H1 (cell line): ENCODE results near the gene METTL22. TPM values are rescaled to one million over a fixed set of nuclear protein-coding genes. Genes with fewer than 3 reads are reported as not detected.

Experiments
- CTCF ChIA-PET: fragments of 300-600 bp; sonication (Branson Sonifier 250); formaldehyde crosslinking; loops from one replicate; lab custom pipeline; 2021; ENCODE audit not compliant: partially characterized antibody; lab: Charles Lee
- POLR2A ChIA-PET: fragments of 300-600 bp; sonication (Branson Sonifier 250); formaldehyde crosslinking; loops from one replicate; lab custom pipeline; 2021; ENCODE audit warnings: inconsistent platforms; ENCODE audit not compliant: partially characterized antibody; lab: Charles Lee
- DNase-seq, 2 experiments: peaks; one replicate each; pipeline versions ENCODE4 v3.0.0 to v3.0.0-alpha.2; 2010 to 2022; ENCODE audit warnings: low spot score in 2 of 2, low read depth in 1 of 2, mixed read lengths in 1 of 2
- FAIRE-seq: peaks from 2 replicates; lab custom pipeline; 2011; peaks lifted over from hg19 to GRCh38; lab: Jason Lieb, UNC
- H2AFZ ChIP-seq: 2 replicates; pipeline ENCODE4 v1.8.1; 2012; ENCODE audit warnings: low read length, inconsistent platforms
- H2AK5ac ChIP-seq: 2 replicates; pipeline ENCODE4 v1.6.1; 2013; ENCODE audit warnings: low read depth, low read length
- H2BK120ac ChIP-seq: replicated peaks from 2 replicates; pipeline ENCODE3; 2013; ENCODE audit warnings: low read depth, low read length, inconsistent platforms
- H2BK12ac ChIP-seq: 2 replicates; pipeline ENCODE4 v1.6.1; 2013; ENCODE audit warnings: low read depth, low read length
- H2BK15ac ChIP-seq: 2 replicates; pipeline ENCODE4 v1.6.1; 2013; ENCODE audit warnings: low read length
- H2BK20ac ChIP-seq: 2 replicates; pipeline ENCODE4 v1.6.1; 2013; ENCODE audit warnings: low read length
- H2BK5ac ChIP-seq: 2 replicates; pipeline ENCODE4 v1.6.1; 2013; ENCODE audit warnings: low read depth, low read length
- H3K14ac ChIP-seq: 2 replicates; pipeline ENCODE4 v1.6.1; 2013; ENCODE audit warnings: inconsistent platforms; ENCODE audit not compliant: insufficient read length
- H3K18ac ChIP-seq: 2 replicates; pipeline ENCODE4 v1.6.1; 2013; ENCODE audit warnings: low read length; ENCODE audit errors: extremely low read depth
- H3K23ac ChIP-seq: 2 replicates; pipeline ENCODE4 v1.6.1; 2013; ENCODE audit warnings: inconsistent platforms; ENCODE audit not compliant: insufficient read length
- H3K23me2 ChIP-seq: 2 replicates; pipeline ENCODE4 v1.6.1; 2013; ENCODE audit warnings: low read depth, low read length
- H3K27ac ChIP-seq: 2 replicates; pipeline ENCODE4 v1.6.1; 2011; ENCODE audit warnings: low read depth, low read length, inconsistent platforms
- H3K27me3 ChIP-seq, 4 experiments: replicated peaks in 1 of 4; 1 replicate in 1 of 4; 2 replicates in 3 of 4; pipeline versions ENCODE4 v1.6.1 to v1.8.1; 2011 to 2013; ENCODE audit warnings: low read length in 3 of 4, mild to moderate bottlenecking in 3 of 4, inconsistent platforms in 2 of 4, mixed read lengths in 2 of 4, moderate library complexity in 1 of 4; ENCODE audit not compliant: control insufficient read depth in 3 of 4, insufficient read depth in 3 of 4; ENCODE audit errors: extremely low read depth in 1 of 4
- H3K36me3 ChIP-seq, 4 experiments: 2 replicates each; pipeline versions ENCODE4 v1.6.1 to v1.8.1; 2011 to 2013; ENCODE audit warnings: mild to moderate bottlenecking in 4 of 4, low read length in 3 of 4, moderate library complexity in 2 of 4, control low read depth in 1 of 4, inconsistent platforms in 1 of 4; ENCODE audit not compliant: insufficient read depth in 4 of 4, control insufficient read depth in 2 of 4
- H3K4ac ChIP-seq: replicated peaks from 2 replicates; pipeline ENCODE3; 2013; ENCODE audit warnings: low read length, low read depth, mixed read lengths, inconsistent platforms; ENCODE audit not compliant: insufficient read length
- H3K4me1 ChIP-seq, 4 experiments: replicated peaks in 1 of 4; 1 replicate in 1 of 4; 2 replicates in 3 of 4; pipeline versions ENCODE4 v1.6.1 to v1.8.1; 2011 to 2013; ENCODE audit warnings: low read length in 3 of 4, inconsistent platforms in 2 of 4, mixed read lengths in 1 of 4; ENCODE audit not compliant: insufficient read depth in 4 of 4, control insufficient read depth in 3 of 4
- H3K4me2 ChIP-seq, 2 experiments: 2 replicates each; pipeline versions ENCODE4 v1.6.1 to v1.8.1; 2011 to 2013; ENCODE audit warnings: low read depth in 2 of 2, low read length in 2 of 2, control low read depth in 1 of 2, inconsistent platforms in 1 of 2, mild to moderate bottlenecking in 1 of 2; ENCODE audit not compliant: insufficient read depth in 1 of 2
- H3K4me3 ChIP-seq, 4 experiments: fragments of 200-600, 300-600 bp in 1 of 4; sonication (generic), shearing (Covaris generic), sonication (Bioruptor Twin) in 1 of 4; 2 replicates each; pipeline versions ENCODE4 v1.5.1 to v1.8.1; 2011 to 2016; ENCODE audit warnings: low read length in 4 of 4, low read depth in 3 of 4, control low read depth in 2 of 4, inconsistent platforms in 2 of 4, mild to moderate bottlenecking in 2 of 4, mixed read lengths in 1 of 4, moderate library complexity in 1 of 4; ENCODE audit not compliant: insufficient read depth in 2 of 4; ENCODE audit errors: extremely low read depth in 1 of 4
- H3K56ac ChIP-seq: replicated peaks from 2 replicates; pipeline ENCODE3; 2013; ENCODE audit warnings: low read depth, mild to moderate bottlenecking, mixed read lengths, low read length, inconsistent platforms; ENCODE audit not compliant: insufficient read length
- H3K79me1 ChIP-seq: 2 replicates; pipeline ENCODE4 v1.6.1; 2013; ENCODE audit warnings: low read depth, low read length, control low read depth
- H3K79me2 ChIP-seq, 2 experiments: 2 replicates each; pipeline versions ENCODE4 v1.6.1 to v1.8.1; 2012 to 2013; ENCODE audit warnings: low read length in 2 of 2, mild to moderate bottlenecking in 2 of 2, inconsistent platforms in 1 of 2; ENCODE audit not compliant: insufficient read depth in 2 of 2, control insufficient read depth in 1 of 2
- H3K9ac ChIP-seq, 4 experiments: replicated peaks in 1 of 4; 1 replicate in 1 of 4; 2 replicates in 3 of 4; pipeline versions ENCODE4 v1.6.1 to v1.8.1; 2011 to 2013; ENCODE audit warnings: low read depth in 3 of 4, low read length in 3 of 4, control low read depth in 2 of 4, mild to moderate bottlenecking in 2 of 4, moderate library complexity in 2 of 4, inconsistent platforms in 1 of 4; ENCODE audit errors: extremely low read depth in 1 of 4
- H3K9me3 ChIP-seq, 2 experiments: 2 replicates each; pipeline versions ENCODE4 v1.6.1 to v1.8.1; 2012 to 2013; ENCODE audit warnings: mild to moderate bottlenecking in 2 of 2, moderate library complexity in 2 of 2, control low read depth in 1 of 2, inconsistent platforms in 1 of 2, low read depth in 1 of 2, low read length in 1 of 2, mixed read lengths in 1 of 2; ENCODE audit not compliant: insufficient read depth in 2 of 2
- H4K20me1 ChIP-seq, 2 experiments: replicated peaks in 1 of 2; 2 replicates each; pipeline versions ENCODE3 to v1.8.1; 2011 to 2013; ENCODE audit warnings: inconsistent platforms in 2 of 2, low read length in 2 of 2, mild to moderate bottlenecking in 1 of 2; ENCODE audit not compliant: insufficient read depth in 2 of 2, control insufficient read depth in 1 of 2
- H4K5ac ChIP-seq: 2 replicates; pipeline ENCODE4 v1.6.1; 2013; ENCODE audit warnings: low read length, low read depth, mixed read lengths, inconsistent platforms; ENCODE audit not compliant: insufficient read length
- H4K8ac ChIP-seq: 2 replicates; pipeline ENCODE4 v1.8.0; 2013; ENCODE audit warnings: mild to moderate bottlenecking, moderate library complexity, low read length, inconsistent platforms; ENCODE audit not compliant: insufficient read depth; ENCODE audit errors: extremely low read depth
- H4K91ac ChIP-seq: replicated peaks from 2 replicates; pipeline ENCODE3; 2013; ENCODE audit warnings: low read length, mixed read lengths, inconsistent platforms; ENCODE audit not compliant: insufficient read length
- BRCA1 ChIP-seq: IDR thresholded peaks from 2 replicates; pipeline ENCODE4 v1.6.1; 2012; ENCODE audit warnings: low read depth, low read length, improper control_type of control experiment
- CEBPB ChIP-seq: IDR thresholded peaks from 2 replicates; pipeline ENCODE4 v1.6.1; 2012; ENCODE audit warnings: low read depth, low read length
- CTBP2 ChIP-seq: IDR thresholded peaks from 2 replicates; pipeline ENCODE4 v1.7.0; 2011; ENCODE audit warnings: borderline replicate concordance, mild to moderate bottlenecking, moderate library complexity, mixed read lengths, low read length; ENCODE audit not compliant: insufficient read depth, insufficient read length
- FOSL1 ChIP-seq: IDR thresholded peaks from 2 replicates; pipeline ENCODE4 v1.6.1; 2011; ENCODE audit warnings: mild to moderate bottlenecking, low read depth, low read length, moderate library complexity; ENCODE audit not compliant: insufficient read depth
- KDM1A ChIP-seq: fragments of 200-600, 300-600 bp; sonication (generic); IDR thresholded peaks from 2 replicates; pipeline ENCODE4 v1.7.1; 2016; ENCODE audit warnings: mild to moderate bottlenecking, low read length, borderline replicate concordance
- MAFK ChIP-seq: IDR thresholded peaks from 2 replicates; pipeline ENCODE4 v1.6.1; 2012; ENCODE audit warnings: low read depth, mild to moderate bottlenecking, improper control_type of control experiment, low read length
- RFX5 ChIP-seq: IDR thresholded peaks from 2 replicates; pipeline ENCODE4 v1.6.1; 2011; ENCODE audit warnings: low read depth, low read length, improper control_type of control experiment, borderline replicate concordance
- SIRT6 ChIP-seq: IDR thresholded peaks from one replicate; pipeline ENCODE4 v1.7.1; 2012; ENCODE audit warnings: low read length, inconsistent platforms
- SP1 ChIP-seq: IDR thresholded peaks from 2 replicates; pipeline ENCODE4 v1.6.1; 2011; ENCODE audit warnings: low read depth, low read length
- SP2 ChIP-seq: IDR thresholded peaks from 2 replicates; pipeline ENCODE4 v1.6.1; 2012; ENCODE audit warnings: mild to moderate bottlenecking, low read length, inconsistent platforms
- YY1 ChIP-seq: IDR thresholded peaks from 2 replicates; pipeline ENCODE4 v1.6.1; 2011; ENCODE audit warnings: low read depth, mild to moderate bottlenecking, low read length
- WGBS, 2 experiments: shearing (Covaris generic) in 1 of 2; methylation state at CpG; one replicate each; pipeline versions ENCODE4 v1.1.6 to v1.1.7; 2013 to 2015; ENCODE audit warnings: low lambda C conversion rate in 2 of 2, mixed read lengths in 2 of 2, inconsistent platforms in 1 of 2, low coverage in 1 of 2, missing lambda C conversion rate in 1 of 2; ENCODE audit not compliant: insufficient replicate concordance in 2 of 2, insufficient coverage in 1 of 2, insufficient read length in 1 of 2; ENCODE audit errors: extremely low coverage in 1 of 2, missing lambda C conversion rate in 1 of 2; 5-methylcytosine and 5-hydroxymethylcytosine counted together
- polyA plus RNA-seq, 7 experiments: library from polyadenylated mRNA; depleted of rRNA in 3 of 7; stranded (reverse) in 5 of 7; unstranded in 2 of 7; fragments of >200 nt in 5 of 7; fragments of 200-250 nt in 2 of 7; gene quantifications; 1 replicate in 5 of 7; 2 replicates in 1 of 7; 4 replicates in 1 of 7; pipeline versions ENCODE4 v1.2.1 to v1.2.3, GENCODE V29; 2011 to 2013; ENCODE audit warnings: missing spikeins in 2 of 7, mixed read lengths in 2 of 7
- total RNA-seq: library from RNA; stranded (reverse); fragmentation: NEBNext Ultra II Directional; extraction: Animal tissue kit (Norgen Biotek cat#: 25700); gene quantifications from 2 replicates; pipeline ENCODE4 v1.2.1, GENCODE V29; 2021
- TF ChIP-seq, protein P1 (sequence below): IDR thresholded peaks from 2 replicates; pipeline ENCODE4 v1.6.1; 2012; ENCODE audit warnings: low read length, inconsistent platforms

METTL22 gene
- total and polyA plus RNA-seq, 2 of the 8 experiments (the other 6 are each of a cell fraction or from before 2014, with no cell fraction given) = 56.7 to 85.2 TPM

DNA sequence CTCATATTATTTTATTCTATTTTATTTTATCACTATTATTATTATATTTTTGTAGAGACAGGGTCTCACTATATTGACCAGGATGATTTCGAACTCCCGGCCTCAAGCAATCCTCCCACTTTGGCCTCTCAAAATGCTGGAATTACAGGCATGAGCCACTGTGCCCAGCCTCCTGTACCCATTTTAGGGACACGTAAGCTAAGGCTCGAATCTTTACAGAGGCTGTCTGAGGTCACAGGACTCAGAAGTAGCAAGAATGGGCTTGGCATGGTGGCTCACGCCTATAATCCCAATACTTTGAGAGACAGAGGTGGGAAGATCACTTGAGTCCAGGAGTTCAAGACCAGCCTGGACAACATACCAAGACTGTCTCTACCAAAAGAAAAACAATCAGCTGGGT lies 40.2 kb downstream of the METTL22 start:
- no peak for DNase-seq
- Histone ChIP-seq H2AK5ac (no peak overlapping the region), H2BK120ac (no peak overlapping the region), H3K9me3 (no peaks in the 10 kb centered on the region), H2BK12ac (no peak overlapping the region), H3K23ac (no peak overlapping the region), H3K9ac (no peak overlapping the region), H2BK5ac (no peak overlapping the region), H3K27ac (no peak overlapping the region), H4K91ac (no peak overlapping the region), H3K27me3 (no peaks in the 10 kb centered on the region), H4K8ac (no peak overlapping the region), H3K4me2 (no peak overlapping the region), H2BK15ac (no peak overlapping the region), H2BK20ac (no peak overlapping the region), H3K4me3 (no peak overlapping the region), H3K79me2 (no peaks in the 10 kb centered on the region), H3K4me1 (peaks cover 0 to 3% (median 0%) of the 10 kb centered on the region in 4 experiments; a peak in 2 of 7 replicates), H4K20me1 (no peaks in the 10 kb centered on the region), H3K23me2 (no peaks in the 10 kb centered on the region), H3K36me3 (no peaks in the 10 kb centered on the region), H3K18ac (no peak overlapping the region), H3K79me1 (no peaks in the 10 kb centered on the region), H4K5ac (no peak overlapping the region), H3K56ac (no peak overlapping the region), H2AFZ (no peak overlapping the region), H3K4ac (no peak overlapping the region), H3K14ac (no peak overlapping the region)
- TF ChIP-seq SIRT6 (no peak), SP1 (no peak), CTBP2 (no peak), SP2 (no peak), FOSL1 (no peak), YY1 (no peak), RFX5 (no peak), BRCA1 (no peak), MAFK (no peak), CEBPB (no peak), KDM1A (no peak)
- TF ChIP-seq, protein P1, sequence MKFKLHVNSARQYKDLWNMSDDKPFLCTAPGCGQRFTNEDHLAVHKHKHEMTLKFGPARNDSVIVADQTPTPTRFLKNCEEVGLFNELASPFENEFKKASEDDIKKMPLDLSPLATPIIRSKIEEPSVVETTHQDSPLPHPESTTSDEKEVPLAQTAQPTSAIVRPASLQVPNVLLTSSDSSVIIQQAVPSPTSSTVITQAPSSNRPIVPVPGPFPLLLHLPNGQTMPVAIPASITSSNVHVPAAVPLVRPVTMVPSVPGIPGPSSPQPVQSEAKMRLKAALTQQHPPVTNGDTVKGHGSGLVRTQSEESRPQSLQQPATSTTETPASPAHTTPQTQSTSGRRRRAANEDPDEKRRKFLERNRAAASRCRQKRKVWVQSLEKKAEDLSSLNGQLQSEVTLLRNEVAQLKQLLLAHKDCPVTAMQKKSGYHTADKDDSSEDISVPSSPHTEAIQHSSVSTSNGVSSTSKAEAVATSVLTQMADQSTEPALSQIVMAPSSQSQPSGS = no peak
- no peak for FAIRE-seq
- POLR2A ChIA-PET = no interaction called here
- CTCF ChIA-PET = interaction anchor here (0.7 to 27.6 kb wide), 14 partner anchors 8 to 286 kb away, joined by 3 to 404 read pairs (median 4); partner anchors contain the start of genes ABAT, PMM2 and TMEM186
- 80% methylated on average over 5 of the region's 5 CpGs; no CpG with 5 or more reads in 1 of the 2 experiments for WGBS, 2 experiments
